ENCODE data around the gene C10orf143. TPM values are rescaled to one million over a fixed set of nuclear protein-coding genes. Genes with fewer than 3 reads are reported as not detected.

C10orf143 gene
- total RNA-seq, 4 donors from 2014 or later: 5.0 to 8.5 (median 6.2) TPM

- intact Hi-C loops (cut with DNase I): no loop called here
- no peak overlapping the region for H3K27ac ChIP-seq
- no peaks in the 10 kb centered on the region for H3K27me3 ChIP-seq
- DNase-seq: no peak
- no peaks in the 10 kb centered on the region for H3K9me3 ChIP-seq
- 95 to 96% methylated on average over 14 of the region's 14 CpGs for WGBS, 2 donors
- no peak overlapping the region for H3K4me3 ChIP-seq (replicated peaks in 1 of 3)
- no peaks in the 10 kb centered on the region for H3K4me1 ChIP-seq
- TF ChIP-seq CTCF (IDR thresholded peaks at IDR 0.05) (no peak), POLR2A (IDR thresholded peaks at IDR 0.05) (no peak)
- H3K36me3 ChIP-seq: no peaks in the 10 kb centered on the region
Measured at GRCh38 chr10:130076681-130077080, 33.9 kb downstream of the C10orf143 start.

GRCh38 chr10:130074639-130075038, 36.0 kb downstream of the C10orf143 start:
- TF ChIP-seq POLR2A (IDR thresholded peaks at IDR 0.05) (no peak), CTCF (IDR thresholded peaks at IDR 0.05) (no peak)
- intact Hi-C loops (cut with DNase I): no loop called here
- no peaks in the 10 kb centered on the region for H3K4me1 ChIP-seq
- H3K9me3 ChIP-seq: no peaks in the 10 kb centered on the region
- H3K4me3 ChIP-seq (replicated peaks in 1 of 3): no peak overlapping the region
- H3K36me3 ChIP-seq: no peaks in the 10 kb centered on the region
- no peak overlapping the region for H3K27ac ChIP-seq
- DNase-seq: no peak
- H3K27me3 ChIP-seq: no peaks in the 10 kb centered on the region
- 38 to 59% methylated on average over 1 of the region's 1 CpG for WGBS, 2 donors

GRCh38 chr10:130073912-130074311, 36.7 kb downstream of the C10orf143 start:
- Histone ChIP-seq H3K9me3 (no peaks in the 10 kb centered on the region), H3K27me3 (no peaks in the 10 kb centered on the region), H3K4me1 (no peaks in the 10 kb centered on the region), H3K36me3 (no peaks in the 10 kb centered on the region), H3K4me3 (replicated peaks in 1 of 3) (no peak overlapping the region), H3K27ac (no peak overlapping the region)
- 92 to 96% methylated on average over 4 to 8 of the region's 8 CpGs for WGBS, 2 donors
- intact Hi-C loops (cut with DNase I): no loop called here
- DNase-seq: no peak
- TF ChIP-seq CTCF (IDR thresholded peaks at IDR 0.05) (no peak), POLR2A (IDR thresholded peaks at IDR 0.05) (no peak)

- Histone ChIP-seq H3K27ac (no peak overlapping the region), H3K9me3 (no peaks in the 10 kb centered on the region), H3K36me3 (peaks cover 0 to 3% of the 10 kb centered on the region in 2 donors), H3K27me3 (no peaks in the 10 kb centered on the region), H3K4me1 (no peaks in the 10 kb centered on the region), H3K4me3 (replicated peaks in 1 of 3) (no peak overlapping the region)
- DNase-seq: no peak
- intact Hi-C loops (cut with DNase I): no loop called here
- TF ChIP-seq CTCF (IDR thresholded peaks at IDR 0.05): no peak
- no peak for TF ChIP-seq POLR2A (IDR thresholded peaks at IDR 0.05)
Measured at GRCh38 chr10:130072247-130072646, 38.4 kb downstream of the C10orf143 start.

GRCh38 chr10:130067893-130068292, 42.7 kb downstream of the C10orf143 start:
- no peak overlapping the region for H3K4me3 ChIP-seq (replicated peaks in 1 of 3)
- intact Hi-C loops (cut with DNase I): no loop called here
- WGBS, 2 donors: 80 to 89% methylated on average over 3 to 5 of the region's 6 CpGs
- no peaks in the 10 kb centered on the region for H3K27me3 ChIP-seq
- H3K9me3 ChIP-seq: no peaks in the 10 kb centered on the region
- H3K4me1 ChIP-seq: no peaks in the 10 kb centered on the region
- TF ChIP-seq CTCF (IDR thresholded peaks at IDR 0.05) (no peak), POLR2A (IDR thresholded peaks at IDR 0.05) (no peak)
- no peak overlapping the region for H3K27ac ChIP-seq
- peaks cover 0 to 3% of the 10 kb centered on the region in 2 donors for H3K36me3 ChIP-seq
- DNase-seq: no peak
